DND-41 (cell line): ENCODE data around the gene MBNL3.

Experiments used
- CTCF ChIP-seq: IDR thresholded peaks from 2 replicates; pipeline ENCODE4 v1.5.1; 2012; ENCODE audit warnings: borderline replicate concordance, low read length, moderate library complexity, mild to moderate bottlenecking; ENCODE audit not compliant: poor library complexity, severe bottlenecking; ENCODE audit errors: extremely low read depth
- EZH2 ChIP-seq: IDR thresholded peaks from 3 replicates; pipeline ENCODE4 v1.6.1; 2012; ENCODE audit warnings: borderline replicate concordance, low read depth, mild to moderate bottlenecking, moderate library complexity, low read length, inconsistent platforms; ENCODE audit not compliant: severe bottlenecking

- TF ChIP-seq CTCF = no peak
- TF ChIP-seq EZH2 = no peak
Observed at GRCh38 chrX:132425744-132426318, 63.0 kb downstream of the MBNL3 start.
